Transverse colon (tissue), 4 donors: Measurements from ENCODE around the gene HAT1. TPM values are rescaled to one million over a fixed set of nuclear protein-coding genes. Genes with fewer than 3 reads are reported as not detected.
"Not testable (repeated sequence)": the region's sequence is repeated elsewhere in the genome, so short reads cannot be mapped to it uniquely, and the experiment has no call there.

Experiments used
- DNase-seq: peaks from one replicate; pipeline ENCODE4 v3.0.0-alpha.2; 2019
- H3K27ac ChIP-seq, 4 donors: fragments of 200-600 bp; sonication (generic); 2 replicates each; pipeline ENCODE4 v1.5.1; 2016 to 2018; ENCODE audit warnings: inconsistent platforms in 4 of 4
- H3K27me3 ChIP-seq: fragments of 200-600 bp; sonication (generic); 2 replicates; pipeline ENCODE4 v1.5.1; 2017; ENCODE audit warnings: inconsistent platforms
- H3K36me3 ChIP-seq, 4 donors: fragments of 200-600 bp; sonication (generic); 2 replicates each; pipeline ENCODE4 v1.5.1; 2017 to 2019; ENCODE audit warnings: inconsistent platforms in 4 of 4
- H3K4me1 ChIP-seq, 4 donors: fragments of 200-600 bp; sonication (generic); 2 replicates each; pipeline ENCODE4 v1.5.1; 2017 to 2020; ENCODE audit warnings: inconsistent platforms in 4 of 4
- H3K4me3 ChIP-seq, 4 donors: fragments of 200-600 bp; sonication (generic); 1 replicate in 1 of 4; 2 replicates in 3 of 4; pipeline versions ENCODE4 v1.5.1 to v1.6.1; 2017 to 2019; ENCODE audit warnings: inconsistent platforms in 4 of 4
- H3K9me3 ChIP-seq, 2 donors: fragments of 200-600 bp; sonication (generic); 2 replicates each; pipeline ENCODE4 v1.5.1; 2017 to 2019; ENCODE audit warnings: inconsistent platforms in 2 of 2
- EP300 ChIP-seq: sonication (generic); formaldehyde crosslinking; IDR thresholded peaks from one replicate; pipeline ENCODE4 v1.6.1; 2017; ENCODE audit warnings: antibody characterized with exemption, low read depth
- POLR2A ChIP-seq: fragments of 450-650 bp; IDR thresholded peaks from one replicate; pipeline ENCODE4 v1.6.1; 2016; ENCODE audit warnings: antibody characterized with exemption, mild to moderate bottlenecking, moderate library complexity
- POLR2AphosphoS5 ChIP-seq, 3 donors: sonication (generic); formaldehyde crosslinking; IDR thresholded peaks; one replicate each; pipeline ENCODE4 v1.6.1; 2016; ENCODE audit warnings: antibody characterized with exemption in 3 of 3
- WGBS, 2 donors: methylation state at CpG; one replicate each; pipeline ENCODE4 v1.1.5; 2018; ENCODE audit warnings: low coverage in 1 of 2; 5-methylcytosine and 5-hydroxymethylcytosine counted together
- in situ Hi-C, 4 donors: fragments of 200-750 bp; cut with MboI; loops; one replicate each; pipeline versions ENCODE4 v1.15.0 to v1.15.1; 2017; ENCODE audit warnings: low sequenced_read_pairs in 3 of 4, low pct_ligation_motif_present in 1 of 4, low pct_unique_long_range_greater_than_20kb in 1 of 4
- intact Hi-C: fragments of 100-400 bp; cut with DNase I; formaldehyde crosslinking; loops from one replicate; pipeline ENCODE4 v1.15.1; 2023; ENCODE audit warnings: low total_unique reads
- total RNA-seq, 4 donors: library from RNA; depleted of rRNA; stranded (reverse); fragments of >200 nt; gene quantifications; one replicate each; pipeline ENCODE4 v1.1.0, GENCODE V29; 2016
- TF ChIP-seq, protein P1 (sequence below), 5 experiments: fragments of 200-600 bp in 3 of 5; fragments of 450-650 bp in 2 of 5; sonication (generic) in 3 of 5; IDR thresholded peaks; 1 replicate in 2 of 5; 2 replicates in 3 of 5; pipeline ENCODE4 v1.5.1; 2016 to 2017; ENCODE audit warnings: antibody characterized with exemption in 5 of 5, inconsistent platforms in 3 of 5, mild to moderate bottlenecking in 2 of 5, moderate library complexity in 1 of 5

HAT1 gene
- total RNA-seq, 4 donors from 2014 or later = 4.2 to 19.4 (median 12.0) TPM

DNA sequence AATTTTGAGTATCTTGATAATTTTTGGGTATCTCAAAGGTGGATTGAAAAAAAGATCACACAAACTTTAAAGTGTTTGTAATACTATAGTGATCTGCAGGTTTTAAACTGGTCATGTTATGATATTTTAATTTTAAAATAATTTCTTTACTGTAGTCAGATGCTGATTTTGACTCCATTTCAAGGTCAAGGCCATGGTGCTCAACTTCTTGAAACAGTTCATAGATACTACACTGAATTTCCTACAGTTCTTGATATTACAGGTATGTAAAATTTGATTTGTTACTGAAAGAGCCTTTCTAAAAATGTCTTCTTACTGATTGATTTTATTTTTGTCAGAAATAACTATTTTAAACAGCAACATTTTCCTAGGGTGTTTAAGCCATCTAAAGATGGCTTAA lies 44.4 kb downstream of the HAT1 start:
- intact Hi-C loops (no loop called here), in situ Hi-C loops (no loop called here)
- no peak for TF ChIP-seq POLR2AphosphoS5 (IDR thresholded peaks at IDR 0.05)
- TF ChIP-seq EP300 = no peak
- TF ChIP-seq, protein P1, sequence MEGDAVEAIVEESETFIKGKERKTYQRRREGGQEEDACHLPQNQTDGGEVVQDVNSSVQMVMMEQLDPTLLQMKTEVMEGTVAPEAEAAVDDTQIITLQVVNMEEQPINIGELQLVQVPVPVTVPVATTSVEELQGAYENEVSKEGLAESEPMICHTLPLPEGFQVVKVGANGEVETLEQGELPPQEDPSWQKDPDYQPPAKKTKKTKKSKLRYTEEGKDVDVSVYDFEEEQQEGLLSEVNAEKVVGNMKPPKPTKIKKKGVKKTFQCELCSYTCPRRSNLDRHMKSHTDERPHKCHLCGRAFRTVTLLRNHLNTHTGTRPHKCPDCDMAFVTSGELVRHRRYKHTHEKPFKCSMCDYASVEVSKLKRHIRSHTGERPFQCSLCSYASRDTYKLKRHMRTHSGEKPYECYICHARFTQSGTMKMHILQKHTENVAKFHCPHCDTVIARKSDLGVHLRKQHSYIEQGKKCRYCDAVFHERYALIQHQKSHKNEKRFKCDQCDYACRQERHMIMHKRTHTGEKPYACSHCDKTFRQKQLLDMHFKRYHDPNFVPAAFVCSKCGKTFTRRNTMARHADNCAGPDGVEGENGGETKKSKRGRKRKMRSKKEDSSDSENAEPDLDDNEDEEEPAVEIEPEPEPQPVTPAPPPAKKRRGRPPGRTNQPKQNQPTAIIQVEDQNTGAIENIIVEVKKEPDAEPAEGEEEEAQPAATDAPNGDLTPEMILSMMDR (IDR thresholded peaks at IDR 0.05) = no peak
- TF ChIP-seq POLR2A = no peak
- no peaks in the 10 kb centered on the region for H3K27me3 ChIP-seq
- peaks cover 0 to 9% (median 6%) of the 10 kb centered on the region in 4 donors for H3K36me3 ChIP-seq
- H3K9me3 ChIP-seq = no peaks in the 10 kb centered on the region
- DNase-seq = no peak
- no peaks in the 10 kb centered on the region for H3K4me1 ChIP-seq
- H3K27ac ChIP-seq = no peak overlapping the region
- no peak overlapping the region for H3K4me3 ChIP-seq

DNA sequence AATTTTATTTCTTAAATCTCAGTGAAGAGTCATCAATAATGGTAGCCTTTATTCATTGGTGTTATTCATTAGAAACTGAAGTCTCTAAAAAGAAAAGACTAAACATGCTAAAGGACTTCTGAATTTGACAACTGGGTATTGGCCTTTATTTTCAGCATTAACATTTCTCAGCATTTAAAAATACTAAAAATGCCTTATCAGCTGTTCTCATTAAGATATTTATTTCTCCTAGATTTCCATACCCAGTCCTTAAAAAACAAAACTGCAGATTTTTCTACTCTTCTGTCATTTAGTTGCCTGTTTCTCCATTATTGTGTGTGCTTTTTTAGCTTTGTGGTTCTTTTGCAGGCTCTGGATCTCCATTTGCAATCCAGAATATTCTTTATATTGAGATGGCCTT lies 46.2 kb downstream of the HAT1 start:
- H3K27me3 ChIP-seq = no peaks in the 10 kb centered on the region
- H3K27ac ChIP-seq = no peak overlapping the region
- no peak for DNase-seq
- H3K4me3 ChIP-seq = no peak overlapping the region
- no peaks in the 10 kb centered on the region for H3K9me3 ChIP-seq
- in situ Hi-C loops (no loop called here), intact Hi-C loops (no loop called here)
- peaks cover 0 to 9% (median 6%) of the 10 kb centered on the region in 4 donors for H3K36me3 ChIP-seq
- TF ChIP-seq EP300 (no peak), POLR2A (no peak), POLR2AphosphoS5 (IDR thresholded peaks at IDR 0.05) (no peak)
- TF ChIP-seq, protein P1 (IDR thresholded peaks at IDR 0.05) = no peak
- H3K4me1 ChIP-seq = no peaks in the 10 kb centered on the region

DNA sequence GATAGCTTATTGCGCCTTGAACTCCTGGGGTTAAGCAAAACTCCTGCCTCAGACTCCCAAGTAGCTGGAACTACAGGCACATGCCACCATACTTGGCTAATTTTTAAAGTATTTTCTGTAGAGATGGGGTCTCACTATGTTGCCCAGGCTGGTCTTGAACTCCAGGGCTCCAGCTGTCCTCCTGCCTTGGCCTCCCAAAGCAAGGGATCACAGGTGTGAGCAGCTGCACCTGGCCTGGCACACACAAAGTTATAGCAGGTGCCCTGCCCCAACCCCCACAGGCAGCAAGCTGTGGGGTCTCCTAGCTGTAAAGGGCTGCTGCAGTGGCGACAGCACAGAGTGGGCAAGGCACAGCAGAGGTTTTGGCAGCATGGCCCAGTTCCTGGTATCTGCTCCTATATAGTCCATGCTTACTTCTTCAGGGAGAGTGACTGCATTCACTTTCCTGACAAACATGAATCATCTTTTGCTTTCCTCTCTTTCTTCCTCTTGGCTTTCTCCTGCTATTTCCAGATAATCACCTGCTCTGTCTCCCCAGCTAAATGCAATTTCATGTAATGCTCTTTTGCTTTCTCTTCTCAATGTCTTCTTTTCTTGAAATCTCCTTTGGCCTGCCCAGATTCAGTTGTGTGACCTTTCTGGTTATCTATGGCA lies 50.2 kb downstream of the HAT1 start:
- in situ Hi-C loops (no loop called here), intact Hi-C loops (no loop called here)
- Histone ChIP-seq H3K4me3 (no peak overlapping the region), H3K4me1 (no peaks in the 10 kb centered on the region), H3K27me3 (no peaks in the 10 kb centered on the region), H3K9me3 (no peaks in the 10 kb centered on the region), H3K36me3 (peaks cover 0 to 10% (median 5%) of the 10 kb centered on the region in 4 donors), H3K27ac (no peak overlapping the region)
- DNase-seq = no peak
- TF ChIP-seq EP300 = no peak
- no peak for TF ChIP-seq POLR2A
- no peak for TF ChIP-seq POLR2AphosphoS5 (IDR thresholded peaks at IDR 0.05)
- TF ChIP-seq, protein P1 (IDR thresholded peaks at IDR 0.05) = no peak
- WGBS, 2 donors = 92 to 100% methylated on average over 1 to 2 of the region's 2 CpGs

DNA sequence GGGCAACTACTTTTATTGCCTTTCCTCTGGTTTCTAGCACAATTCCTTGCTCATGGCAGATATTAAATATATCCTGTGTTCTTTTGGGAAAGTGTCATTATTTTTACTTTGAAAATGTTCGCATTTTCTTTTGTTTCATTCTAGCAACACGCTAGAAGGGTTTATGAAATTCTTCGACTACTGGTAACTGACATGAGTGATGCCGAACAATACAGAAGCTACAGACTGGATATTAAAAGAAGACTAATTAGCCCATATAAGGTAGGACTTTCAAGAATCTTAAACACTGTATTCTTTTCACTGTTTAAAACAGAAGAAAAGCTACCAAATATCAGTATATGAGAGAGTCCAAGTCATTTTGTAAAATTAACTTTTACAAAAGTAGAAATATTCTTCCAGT lies 56.8 kb downstream of the HAT1 start:
- Histone ChIP-seq H3K4me3 (no peak overlapping the region), H3K27me3 (no peaks in the 10 kb centered on the region), H3K9me3 (no peaks in the 10 kb centered on the region), H3K27ac (no peak overlapping the region), H3K4me1 (no peaks in the 10 kb centered on the region), H3K36me3 (peaks cover 0 to 36% (median 9%) of the 10 kb centered on the region in 4 donors)
- in situ Hi-C loops (no loop called here), intact Hi-C loops (no loop called here)
- no peak for DNase-seq
- WGBS, 2 donors = 98 to 100% methylated on average over 4 of the region's 4 CpGs
- TF ChIP-seq POLR2AphosphoS5 (IDR thresholded peaks at IDR 0.05) (no peak), EP300 (no peak), POLR2A (no peak)
- TF ChIP-seq, protein P1 (IDR thresholded peaks at IDR 0.05) = no peak

DNA sequence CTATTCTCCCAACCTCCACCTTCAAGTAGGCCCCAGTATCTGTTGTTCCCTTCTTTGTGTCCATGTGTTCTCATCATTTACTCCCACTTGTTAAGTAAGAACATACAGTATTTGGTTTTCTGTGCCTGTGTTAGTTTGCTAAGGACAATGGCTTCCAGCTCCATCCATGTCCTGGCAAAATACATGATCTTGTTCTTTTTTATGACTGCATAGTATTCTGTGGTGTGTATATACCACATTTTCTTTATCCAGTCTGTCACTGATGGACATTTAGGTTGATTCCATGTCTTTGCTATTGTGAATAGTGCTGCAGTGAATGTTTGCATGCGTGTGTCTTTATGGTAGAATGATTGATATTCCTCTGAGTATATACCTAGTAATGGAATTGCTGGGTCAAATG lies 61.7 kb downstream of the HAT1 start:
- 100% methylated on average over 1 of the region's 1 CpG for WGBS, 2 donors
- intact Hi-C loops, H3K4me1 ChIP-seq, H3K9me3 ChIP-seq, H3K4me3 ChIP-seq, H3K27me3 ChIP-seq, DNase-seq, in situ Hi-C loops, H3K27ac ChIP-seq: not testable (repeated sequence)
- H3K36me3 ChIP-seq = peaks cover 0 to 24% (median 8%) of the 10 kb centered on the region in 4 donors
